Stimulated activated CD8-positive, alpha-beta memory T cell treated with anti-CD3 and anti-CD28 coated beads, Interleukin-15, amount 100 ng/mL, for 1 hour (primary cell): ENCODE measurements around the gene EPS8L3.
A peak's percentile ranks its signal among the peaks of the same experiment; 100 is the strongest.

ENCODE experiments used
- DNase-seq: peaks from one replicate; pipeline ENCODE4 v3.0.0-alpha.2; 2020; ENCODE audit warnings: low read depth

The EPS8L3 gene

DNA sequence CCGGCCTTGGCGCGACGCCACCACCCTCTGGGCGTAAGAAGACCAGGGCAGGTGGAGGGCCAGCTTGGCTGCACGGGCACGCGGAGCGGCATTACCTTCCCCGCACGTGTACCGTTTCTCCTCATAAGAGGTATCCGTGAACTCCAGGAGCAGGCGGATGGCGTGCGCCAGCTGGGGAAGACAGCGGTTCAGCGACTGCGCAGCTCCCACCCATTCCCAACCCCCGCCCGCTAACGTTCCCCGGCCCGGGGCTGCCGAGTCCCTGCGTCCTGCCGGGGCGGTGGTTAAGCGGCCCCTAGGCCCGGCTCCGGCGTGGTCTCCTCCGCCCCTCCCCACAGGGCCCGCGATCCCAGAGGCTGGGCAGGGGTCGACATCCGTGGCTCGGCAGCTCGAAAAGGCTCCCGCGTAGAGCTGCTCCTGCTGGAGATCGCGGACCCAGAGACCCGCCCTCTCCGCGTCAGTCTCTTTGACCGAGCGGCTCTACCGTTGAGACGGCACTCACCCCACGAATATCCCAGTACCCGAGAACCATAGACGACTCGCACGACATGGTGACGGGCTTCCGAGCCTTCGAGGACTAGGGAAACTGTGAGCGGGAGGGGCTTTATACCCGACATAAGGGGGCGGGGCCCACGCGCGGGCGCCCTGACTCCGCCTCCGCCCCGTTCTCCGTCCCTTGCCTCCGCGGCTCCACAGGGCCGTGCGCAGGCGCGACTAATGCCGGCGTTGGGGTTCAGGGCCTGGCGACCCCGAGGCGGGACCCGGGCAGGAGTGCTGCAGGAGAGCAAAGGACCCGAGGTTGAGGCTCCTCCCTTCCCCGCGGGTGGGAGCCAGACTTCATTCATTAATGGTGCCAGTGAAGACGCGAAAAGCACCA, 23.7 kb downstream of the EPS8L3 start:
- DNase-seq = peak; percentile 65

GRCh38 chr1:109733236-109733870, 30.4 kb downstream of the EPS8L3 start:
- DNase-seq = no peak

DNA sequence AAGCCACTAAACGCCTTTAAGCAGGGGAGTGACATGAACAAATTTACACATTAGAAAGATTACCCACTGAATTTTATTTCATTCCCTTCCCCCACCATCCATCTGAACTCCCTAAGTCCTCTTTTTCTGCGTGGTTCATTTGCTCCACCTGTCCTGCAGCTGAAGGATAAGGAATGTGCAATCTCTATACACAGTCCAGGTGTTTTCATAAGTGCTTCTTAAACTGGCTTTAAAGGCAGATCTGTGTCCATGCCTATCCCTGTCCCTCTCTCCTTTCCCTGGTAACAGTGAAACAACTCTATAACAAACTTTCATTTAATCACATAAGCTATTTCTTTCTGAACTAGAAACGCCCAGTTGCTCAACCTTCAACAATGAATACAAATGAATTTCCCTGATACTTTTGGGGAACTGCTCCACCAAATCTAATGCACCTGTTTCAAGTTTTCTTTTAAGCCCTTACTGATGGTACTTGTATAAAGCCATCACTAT, 31.3 kb downstream of the EPS8L3 start:
- no peak for DNase-seq

DNA sequence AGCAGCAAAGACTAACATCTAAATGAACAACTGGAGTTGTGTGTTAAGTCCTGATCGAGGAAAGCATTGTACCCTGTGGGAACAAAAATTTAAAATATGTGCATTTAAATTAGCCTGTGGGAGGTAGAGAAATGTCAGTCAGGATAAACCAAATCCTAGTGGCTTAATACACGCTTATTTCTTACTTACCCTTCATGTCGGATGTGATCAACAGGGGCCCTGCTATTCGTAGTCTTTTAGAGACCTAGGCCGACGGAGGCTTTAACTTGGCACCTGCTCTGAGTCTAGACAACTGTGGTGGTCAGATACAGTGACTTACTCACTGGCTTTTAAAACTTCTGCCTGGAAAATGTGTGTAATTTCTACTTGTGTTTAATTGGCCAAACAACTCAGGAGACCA, 33.1 kb downstream of the EPS8L3 start:
- no peak for DNase-seq

DNA sequence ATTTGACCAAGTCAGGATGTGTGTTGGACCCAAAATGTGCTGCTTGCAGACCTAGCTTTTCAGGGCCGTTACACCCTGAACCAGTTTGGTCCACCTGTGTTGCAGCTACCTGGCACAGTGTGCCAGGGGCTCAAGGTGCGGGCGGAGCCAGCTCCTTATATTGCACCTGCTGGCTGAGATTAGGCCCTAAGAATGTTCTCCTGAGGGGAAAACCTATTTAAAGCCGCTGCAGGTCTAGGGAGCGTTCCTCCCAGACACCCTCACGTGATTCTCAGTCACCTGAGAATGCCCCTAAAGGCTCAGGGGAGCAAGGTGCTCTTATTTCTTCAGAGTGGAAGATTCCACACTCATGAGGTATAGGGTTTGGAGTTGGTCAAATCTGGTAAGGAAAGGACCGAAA, 34.9 kb downstream of the EPS8L3 start:
- DNase-seq = no peak

DNA sequence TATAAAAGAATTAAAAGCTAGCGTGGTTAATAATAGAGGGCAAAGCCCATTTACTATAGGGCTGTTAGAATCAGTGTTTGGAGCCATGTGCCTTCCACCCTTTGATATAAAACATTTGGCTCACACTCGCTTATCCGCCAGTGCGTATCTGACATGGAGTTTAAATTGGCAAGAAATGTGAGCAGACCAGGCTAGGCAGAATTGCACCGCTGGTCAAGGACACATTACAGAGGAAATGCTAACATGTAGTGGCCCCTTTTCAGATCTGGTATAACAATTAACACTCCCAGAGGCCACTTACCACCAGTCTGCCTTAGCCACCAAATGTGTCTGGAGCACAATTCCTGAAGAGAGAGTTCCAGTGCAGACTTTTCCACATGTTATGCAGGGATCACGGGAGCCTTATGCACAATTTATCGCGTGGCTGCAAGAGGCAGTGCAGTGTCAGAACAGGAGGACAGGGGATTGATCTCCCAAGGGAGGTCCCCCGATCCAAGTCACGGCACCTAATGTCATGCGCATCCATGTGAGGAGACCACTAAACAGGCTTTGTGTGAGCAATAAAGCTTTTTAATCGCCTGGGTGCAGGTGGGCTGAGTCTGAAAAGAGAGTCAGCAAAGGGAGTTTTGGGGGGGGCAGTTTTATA, 36.9 kb downstream of the EPS8L3 start:
- DNase-seq = no peak

DNA sequence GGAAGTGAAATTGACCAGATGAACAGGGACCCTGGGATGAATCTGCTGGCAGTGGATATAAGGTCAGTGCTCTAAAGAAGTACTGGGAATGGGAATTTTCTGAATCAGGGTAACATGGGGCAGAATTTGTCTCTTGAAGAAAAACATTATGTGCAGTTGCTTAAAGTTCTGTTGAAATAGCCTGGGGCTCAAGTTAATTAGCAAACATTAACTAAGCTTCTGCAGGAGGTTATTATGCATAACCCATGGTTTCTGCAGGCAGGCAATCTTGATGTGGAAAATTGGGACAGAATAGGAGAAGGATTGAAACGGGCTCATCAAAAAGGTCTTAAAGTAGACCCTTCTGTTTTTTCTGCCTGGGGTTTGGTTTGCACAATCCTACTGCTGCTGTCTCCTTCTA, 37.7 kb downstream of the EPS8L3 start:
- no peak for DNase-seq

DNA sequence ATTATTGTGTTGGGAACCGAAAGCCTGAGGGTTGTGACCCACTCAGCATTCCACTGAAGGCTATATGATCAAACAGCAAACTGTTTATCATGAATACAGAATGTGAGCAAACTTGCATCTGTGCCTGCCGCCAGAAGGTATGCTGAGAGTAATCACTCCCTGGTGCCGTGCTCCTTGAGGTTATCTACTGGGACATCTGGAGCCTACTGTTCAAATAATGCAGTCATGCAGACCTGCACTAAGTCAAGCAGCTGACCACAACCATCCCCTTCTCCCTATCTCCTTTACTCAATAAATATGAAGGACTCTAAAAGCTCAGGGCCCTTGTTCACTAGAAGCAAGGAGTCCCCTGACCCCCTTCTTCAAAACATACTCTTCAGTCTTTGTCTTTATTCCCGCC, 38.2 kb downstream of the EPS8L3 start:
- DNase-seq = no peak

DNA sequence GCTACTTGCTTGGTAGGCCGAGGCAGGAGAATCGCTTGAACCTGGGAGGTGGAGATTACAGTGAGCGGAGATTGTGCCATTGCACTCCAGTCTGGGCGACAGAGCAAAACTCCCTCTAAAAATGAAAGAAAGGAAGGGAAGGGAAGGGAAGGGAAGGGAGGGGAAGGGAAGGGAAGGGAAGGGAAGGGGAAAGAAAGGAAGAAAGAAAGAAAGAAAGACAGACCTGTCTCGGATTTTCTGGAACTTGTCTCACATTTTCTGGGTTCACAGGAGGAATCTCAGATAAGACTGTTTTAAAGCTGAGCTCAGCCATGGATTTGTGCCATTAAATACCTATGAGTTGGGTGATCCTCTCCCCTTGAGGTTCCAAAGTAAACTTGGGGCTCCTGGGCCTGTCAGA, 38.8 kb downstream of the EPS8L3 start:
- no peak for DNase-seq

GRCh38 chr1:109722908-109723691, 40.6 kb downstream of the EPS8L3 start:
- DNase-seq = no peak

- DNase-seq = no peak
Measured at GRCh38 chr1:109721971-109722370, 41.8 kb downstream of the EPS8L3 start.

DNA sequence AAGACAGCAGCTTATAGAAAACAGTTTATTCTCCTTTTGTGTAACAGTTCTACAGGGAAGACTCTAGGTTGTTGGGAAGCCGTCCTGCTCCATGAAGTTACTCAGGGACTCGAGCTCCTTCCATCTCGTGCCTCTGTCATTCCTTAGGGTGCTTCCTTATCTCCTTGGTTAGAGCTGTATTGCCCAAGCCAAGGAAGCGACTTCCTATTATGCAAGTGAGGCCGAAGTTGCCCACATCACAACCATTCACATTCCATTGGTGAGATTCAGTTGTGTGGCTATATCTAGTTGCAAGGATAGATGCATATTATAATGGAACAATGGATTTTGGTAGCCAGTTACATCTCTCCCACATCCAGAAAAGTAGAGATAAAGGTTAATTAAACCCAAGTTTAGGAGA, 42.7 kb downstream of the EPS8L3 start:
- no peak for DNase-seq

DNA sequence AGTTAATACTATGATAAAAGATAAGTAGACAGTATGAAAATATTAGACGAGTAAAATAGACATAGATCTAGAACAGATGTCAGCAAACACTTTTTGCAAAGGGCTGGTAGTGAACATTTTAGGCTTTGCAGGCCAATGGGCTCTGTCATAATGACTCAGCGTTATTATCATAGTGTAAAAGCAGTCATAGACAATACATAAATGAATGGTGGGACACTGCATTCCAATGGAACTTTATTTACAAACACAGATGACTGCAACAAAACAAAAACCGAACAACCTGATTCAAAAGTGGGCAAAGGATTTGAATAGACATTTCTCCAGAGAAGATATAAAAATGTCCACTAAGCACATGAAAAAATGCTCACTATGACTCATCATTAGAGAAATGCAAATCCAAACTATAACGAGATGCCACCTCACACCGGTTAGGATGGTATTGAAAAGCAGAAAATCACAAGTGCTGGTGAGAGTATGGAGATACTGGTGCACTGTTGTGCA, 44.3 kb downstream of the EPS8L3 start:
- no peak for DNase-seq

- DNase-seq = no peak
Measured at GRCh38 chr1:109718495-109718894, 45.2 kb downstream of the EPS8L3 start.

- no peak for DNase-seq
Measured at GRCh38 chr1:109717729-109718128, 46.0 kb downstream of the EPS8L3 start.

DNA sequence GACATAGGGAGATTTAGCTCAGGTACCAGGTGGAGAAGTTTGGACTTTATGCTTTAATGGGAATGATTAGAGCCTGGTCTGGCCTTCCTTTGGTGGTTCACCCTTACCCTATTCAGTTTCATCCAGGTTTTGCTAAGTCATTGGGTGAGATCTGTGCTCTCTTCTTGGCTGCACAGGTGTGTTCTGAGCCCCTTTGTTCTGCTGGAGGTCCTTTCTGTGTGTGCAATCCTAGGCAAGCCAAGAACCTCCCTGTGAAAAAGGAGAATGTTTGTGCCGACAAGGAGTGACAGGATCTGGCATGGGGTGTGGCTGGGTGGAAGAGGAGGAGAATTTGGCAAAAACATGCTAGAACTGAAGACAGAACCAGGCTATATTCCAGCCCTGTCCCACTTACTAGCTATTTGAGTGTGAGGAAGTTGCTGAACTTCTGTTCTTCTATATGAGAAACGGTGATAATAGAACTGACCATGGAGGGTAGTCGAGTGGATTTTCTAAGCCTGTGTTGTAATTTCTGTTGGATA, 47.1 kb downstream of the EPS8L3 start:
- DNase-seq = no peak

DNA sequence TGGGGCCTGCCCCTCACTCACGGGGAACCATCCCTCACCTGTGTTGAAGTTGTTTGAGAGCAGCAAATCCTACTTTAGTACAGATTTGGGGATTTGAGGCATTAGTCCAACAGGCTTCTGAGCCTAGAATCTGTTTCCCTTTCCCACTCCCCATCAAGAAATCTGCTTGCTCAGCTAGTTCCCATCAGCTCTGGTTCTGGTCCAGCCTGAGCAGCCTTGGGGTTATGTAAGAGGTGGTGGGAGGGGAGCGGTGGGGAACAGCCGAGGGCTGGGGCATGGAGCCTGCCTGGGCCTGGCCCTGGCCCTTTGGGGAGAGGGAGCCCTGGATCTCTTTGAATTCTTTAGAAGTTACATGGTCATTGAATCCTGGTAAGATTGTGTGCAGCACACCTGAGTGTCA, 47.6 kb downstream of the EPS8L3 start:
- DNase-seq = no peak

- no peak for DNase-seq
Measured at GRCh38 chr1:109714661-109715372, 48.9 kb downstream of the EPS8L3 start.

GRCh38 chr1:109713636-109714035, 50.1 kb downstream of the EPS8L3 start:
- no peak for DNase-seq

- DNase-seq = no peak
Measured at GRCh38 chr1:109712321-109712864, 51.3 kb downstream of the EPS8L3 start.
